ENCODE results near the gene DNAJC17.

DNA sequence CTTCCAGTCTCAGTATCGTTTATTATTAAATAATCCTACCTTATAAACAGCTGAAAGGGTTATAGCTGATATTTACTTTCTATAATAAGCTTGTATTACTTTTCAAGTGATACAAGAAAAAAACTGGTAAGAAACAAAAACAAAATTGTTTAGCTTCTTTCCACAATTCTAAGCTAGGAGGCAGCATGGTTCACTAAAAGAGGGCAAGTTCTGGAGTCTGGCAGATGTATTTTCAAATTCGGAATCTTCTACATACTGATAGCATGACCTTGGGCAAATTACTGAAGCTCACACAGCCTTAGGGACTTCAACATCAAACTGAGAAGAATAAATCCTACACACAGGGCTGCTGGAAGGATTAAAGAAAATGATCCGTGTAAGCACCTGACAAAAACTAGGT, 22.1 kb downstream of the DNAJC17 start:
- TF ChIP-seq, protein P1, sequence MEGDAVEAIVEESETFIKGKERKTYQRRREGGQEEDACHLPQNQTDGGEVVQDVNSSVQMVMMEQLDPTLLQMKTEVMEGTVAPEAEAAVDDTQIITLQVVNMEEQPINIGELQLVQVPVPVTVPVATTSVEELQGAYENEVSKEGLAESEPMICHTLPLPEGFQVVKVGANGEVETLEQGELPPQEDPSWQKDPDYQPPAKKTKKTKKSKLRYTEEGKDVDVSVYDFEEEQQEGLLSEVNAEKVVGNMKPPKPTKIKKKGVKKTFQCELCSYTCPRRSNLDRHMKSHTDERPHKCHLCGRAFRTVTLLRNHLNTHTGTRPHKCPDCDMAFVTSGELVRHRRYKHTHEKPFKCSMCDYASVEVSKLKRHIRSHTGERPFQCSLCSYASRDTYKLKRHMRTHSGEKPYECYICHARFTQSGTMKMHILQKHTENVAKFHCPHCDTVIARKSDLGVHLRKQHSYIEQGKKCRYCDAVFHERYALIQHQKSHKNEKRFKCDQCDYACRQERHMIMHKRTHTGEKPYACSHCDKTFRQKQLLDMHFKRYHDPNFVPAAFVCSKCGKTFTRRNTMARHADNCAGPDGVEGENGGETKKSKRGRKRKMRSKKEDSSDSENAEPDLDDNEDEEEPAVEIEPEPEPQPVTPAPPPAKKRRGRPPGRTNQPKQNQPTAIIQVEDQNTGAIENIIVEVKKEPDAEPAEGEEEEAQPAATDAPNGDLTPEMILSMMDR (IDR thresholded peaks at IDR 0.05; ENCODE audit: poor library complexity), result peak; percentile 31
- TF ChIP-seq EZH2 (IDR thresholded peaks at IDR 0.05; ENCODE audit: borderline replicate concordance), result no peak

Measured in hepatocyte (in vitro differentiated cells).